ENCODE data around the gene CDK4. TPM values are rescaled to one million over a fixed set of nuclear protein-coding genes. Genes with fewer than 3 reads are reported as not detected.
A peak's percentile ranks its signal among the peaks of the same experiment; 100 is the strongest.
"Not testable (repeated sequence)": the region's sequence is repeated elsewhere in the genome, so short reads cannot be mapped to it uniquely, and the experiment has no call there.

CDK4 gene
- total RNA-seq, 2 donors from 2014 or later: 150 to 154 TPM

DNA sequence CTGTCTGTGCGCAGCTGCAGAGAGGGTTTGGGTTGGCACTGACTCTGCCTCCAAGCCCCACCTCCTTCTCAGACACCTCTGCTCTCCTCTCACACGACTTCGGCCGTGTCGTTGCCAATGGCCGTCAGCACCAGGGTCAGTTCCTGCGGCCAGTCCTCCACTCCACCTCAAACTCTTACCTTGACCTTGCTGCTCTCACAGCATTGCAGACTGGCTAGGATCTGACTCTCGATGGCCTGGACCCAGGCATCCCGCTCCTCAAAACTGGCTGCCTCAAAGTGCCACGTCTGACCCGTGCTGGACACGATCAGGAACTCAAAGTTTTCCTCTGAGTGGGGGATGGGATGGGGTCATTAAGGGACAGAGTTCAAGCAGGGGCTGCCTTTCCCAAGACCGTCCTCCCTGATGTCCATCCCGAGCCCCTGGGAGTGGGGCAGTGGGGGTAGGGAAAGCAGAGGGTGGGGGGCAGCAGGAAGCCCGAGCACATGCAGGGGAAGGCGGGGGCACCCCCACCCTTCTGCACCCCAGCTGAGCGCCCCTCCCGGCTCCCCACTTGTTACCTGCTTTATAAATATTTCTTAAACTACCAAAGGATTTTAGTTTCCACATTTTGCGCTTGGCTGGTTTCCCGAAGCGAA, 24.2 kb downstream of the CDK4 start:
- H3K4me3 Mint-ChIP-seq: no peak overlapping the region
- H3K9me3 Mint-ChIP-seq: no peaks in the 10 kb centered on the region
- H3K27me3 Mint-ChIP-seq (ENCODE audit: low read depth): no peaks in the 10 kb centered on the region
- H3K36me3 Mint-ChIP-seq (ENCODE audit: insufficient read depth in 2 of 2): peaks cover 12 to 19% of the 10 kb centered on the region in 2 donors
- no peak for ATAC-seq (replicated peaks in 1 of 2)
- DNase-seq: no peak
- H3K27ac Mint-ChIP-seq: no peak overlapping the region
- no peaks in the 10 kb centered on the region for H3K4me1 Mint-ChIP-seq (ENCODE audit: low read depth)

DNA sequence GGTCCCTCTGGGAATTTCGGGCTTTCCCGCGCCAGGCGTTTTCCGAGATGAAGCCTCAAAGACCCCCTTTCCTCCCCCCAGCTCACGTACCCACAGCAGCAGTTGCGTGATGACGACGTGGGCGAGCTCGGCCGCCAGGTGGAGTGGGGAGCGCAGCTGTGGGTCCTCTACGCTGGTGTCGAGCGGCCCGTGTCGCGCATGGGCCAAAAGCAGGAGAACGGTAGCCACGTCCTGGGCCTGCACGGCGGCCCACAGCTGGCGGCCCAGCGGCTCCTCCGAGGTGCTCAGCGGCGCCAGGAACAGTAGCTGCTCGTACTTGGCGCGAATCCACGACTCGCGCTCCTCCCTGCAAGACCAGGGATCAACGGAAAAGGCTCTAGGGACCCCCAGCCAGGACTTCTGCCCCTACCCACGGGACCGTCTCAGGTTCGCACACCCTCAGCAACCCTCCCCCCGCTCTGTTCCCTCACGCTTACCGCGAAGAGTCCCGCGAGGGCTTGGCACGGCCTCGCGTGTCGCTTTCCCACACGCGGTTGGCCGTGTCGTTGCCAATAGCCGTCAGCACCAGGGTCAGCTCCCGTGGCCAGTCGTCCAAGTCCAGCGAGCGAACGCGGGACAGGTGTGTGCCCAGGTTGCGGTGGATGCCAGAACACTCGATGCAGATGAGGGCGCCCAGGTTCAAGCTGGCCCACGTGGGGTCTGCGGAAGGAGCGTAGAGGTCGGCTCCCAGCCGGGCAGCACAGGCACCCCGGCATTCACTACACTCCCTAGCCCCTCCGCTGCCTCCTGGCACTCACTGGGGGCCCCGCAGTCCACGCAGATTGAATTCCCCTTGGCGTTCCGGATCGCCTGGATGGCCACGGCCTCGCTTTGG, 25.0 kb downstream of the CDK4 start:
- H3K27me3 Mint-ChIP-seq (ENCODE audit: low read depth): no peaks in the 10 kb centered on the region
- ATAC-seq (replicated peaks in 1 of 2): no peak

DNA sequence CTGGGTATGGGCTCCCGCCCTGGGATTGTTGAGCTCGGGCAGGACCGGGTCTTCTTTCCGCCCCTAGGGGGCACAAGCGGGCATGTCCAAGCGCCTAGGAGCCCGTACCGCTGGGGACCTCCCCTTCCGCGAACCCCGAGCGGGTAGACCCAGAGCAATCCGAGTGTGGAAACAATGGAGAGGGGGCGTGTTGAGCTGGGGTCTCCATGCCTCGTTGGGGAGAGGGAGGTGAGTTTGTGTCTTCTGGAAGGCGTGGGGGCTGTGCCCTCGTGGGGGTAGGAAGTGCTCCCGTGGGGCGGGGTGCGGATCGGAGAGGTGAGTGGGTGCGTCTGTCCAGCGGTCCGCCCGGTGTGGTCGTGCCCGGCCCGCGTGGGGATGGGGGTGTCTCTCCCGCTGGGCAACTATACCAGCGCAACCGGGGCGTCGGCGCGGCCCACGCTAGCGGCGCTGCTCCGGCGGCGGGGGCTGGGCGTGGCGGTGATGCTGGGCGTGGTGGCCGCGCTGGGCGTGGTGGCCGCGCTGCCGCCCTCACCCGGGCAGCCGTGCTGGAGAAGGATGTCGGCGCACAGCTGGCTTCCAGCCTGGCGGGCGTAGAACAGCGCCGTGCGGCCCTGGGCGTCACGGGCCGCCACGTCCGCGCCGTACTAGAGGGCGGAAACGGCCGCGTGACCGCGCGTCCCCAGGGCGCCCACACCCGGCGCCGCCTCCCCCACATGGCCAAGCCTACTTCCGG, 25.8 kb downstream of the CDK4 start:
- H3K27me3 Mint-ChIP-seq (ENCODE audit: low read depth): no peaks in the 10 kb centered on the region
- DNase-seq (peak in 1 of 2 donors; percentile 37), ATAC-seq (replicated peaks in 1 of 2) (peak in 1 of 2 donors; percentile 31)
- no peaks in the 10 kb centered on the region for H3K4me1 Mint-ChIP-seq (ENCODE audit: low read depth)
- H3K9me3 Mint-ChIP-seq: no peaks in the 10 kb centered on the region
- no peak overlapping the region for H3K27ac Mint-ChIP-seq
- H3K36me3 Mint-ChIP-seq (ENCODE audit: insufficient read depth in 2 of 2): peaks cover 10 to 15% of the 10 kb centered on the region in 2 donors
- H3K4me3 Mint-ChIP-seq: no peak overlapping the region

More for the DNA sequence above, 25.0 kb downstream of the CDK4 start:
- H3K4me3 Mint-ChIP-seq: no peak overlapping the region
- H3K27ac Mint-ChIP-seq: no peak overlapping the region
- no peak for DNase-seq
- no peaks in the 10 kb centered on the region for H3K4me1 Mint-ChIP-seq (ENCODE audit: low read depth)
- H3K36me3 Mint-ChIP-seq (ENCODE audit: insufficient read depth in 2 of 2): peaks cover 12 to 19% of the 10 kb centered on the region in 2 donors
- no peaks in the 10 kb centered on the region for H3K9me3 Mint-ChIP-seq

DNA sequence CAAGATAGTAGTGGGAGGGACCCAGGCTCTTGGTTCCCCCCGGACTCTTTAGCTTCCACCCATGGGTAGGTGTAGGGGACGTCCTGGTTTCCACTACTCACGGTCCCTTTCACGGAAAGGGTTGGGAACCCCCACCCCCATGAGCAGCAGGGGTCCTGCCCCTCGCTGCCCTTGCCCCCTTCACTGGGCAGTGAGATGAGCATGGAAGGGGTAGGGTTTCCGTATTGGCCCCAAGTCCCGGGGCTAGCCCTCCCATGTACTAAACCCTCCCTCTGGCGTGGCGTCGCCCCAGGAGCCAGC, 26.3 kb downstream of the CDK4 start:
- Mint-ChIP-seq H3K4me3 (no peak overlapping the region), H3K27ac (no peak overlapping the region), H3K36me3 (ENCODE audit: insufficient read depth in 2 of 2) (peaks cover 10 to 15% of the 10 kb centered on the region in 2 donors), H3K4me1 (ENCODE audit: low read depth) (no peaks in the 10 kb centered on the region), H3K27me3 (ENCODE audit: low read depth) (no peaks in the 10 kb centered on the region), H3K9me3 (no peaks in the 10 kb centered on the region)
- DNase-seq (no peak), ATAC-seq (replicated peaks in 1 of 2) (no peak)

DNA sequence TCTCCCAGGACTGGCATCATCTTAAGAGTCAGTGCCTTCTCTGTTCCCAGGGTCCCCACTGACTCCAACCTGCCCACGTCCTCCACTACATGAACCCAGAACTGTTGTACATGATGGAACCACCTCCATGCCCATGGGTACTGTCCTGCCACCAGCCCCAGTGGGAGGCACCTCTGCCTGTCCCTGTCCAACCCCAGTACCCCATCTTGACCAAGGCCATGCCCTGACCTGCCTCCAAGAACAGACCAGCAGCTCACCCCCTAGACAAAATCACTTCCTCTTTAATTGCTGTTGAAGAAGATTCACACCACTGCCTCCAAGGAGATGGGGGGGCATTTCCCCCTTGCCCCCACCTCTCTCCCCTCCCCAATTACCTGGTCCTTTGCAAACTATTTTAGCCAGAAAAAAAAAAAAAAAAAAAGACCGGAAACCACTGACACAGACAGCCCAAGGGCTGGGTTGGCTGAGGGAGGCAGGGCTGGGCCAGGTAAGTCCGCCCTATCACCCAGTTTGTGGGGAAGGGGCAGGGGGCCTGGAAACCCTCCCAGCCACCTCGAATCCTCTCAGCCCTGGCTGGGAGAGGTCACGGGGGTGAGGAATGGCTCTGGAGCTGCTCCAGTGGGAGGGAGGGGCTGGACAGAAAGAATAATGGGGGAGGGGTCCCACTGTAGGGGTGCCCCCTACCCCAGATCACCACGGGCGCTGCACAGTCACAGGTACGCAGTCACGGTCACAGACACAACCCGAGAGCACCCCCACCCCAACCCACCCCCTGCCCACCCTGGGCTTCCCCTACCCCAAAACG, 27.0 kb downstream of the CDK4 start:
- Mint-ChIP-seq H3K27ac (peak overlapping the region; percentile 17), H3K27me3 (ENCODE audit: low read depth) (no peaks in the 10 kb centered on the region), H3K4me3 (no peak overlapping the region), H3K9me3 (no peaks in the 10 kb centered on the region), H3K4me1 (ENCODE audit: low read depth) (no peaks in the 10 kb centered on the region), H3K36me3 (ENCODE audit: insufficient read depth in 2 of 2) (peaks cover 10 to 15% of the 10 kb centered on the region in 2 donors)
- no peak for ATAC-seq (replicated peaks in 1 of 2)
- DNase-seq: no peak

DNA sequence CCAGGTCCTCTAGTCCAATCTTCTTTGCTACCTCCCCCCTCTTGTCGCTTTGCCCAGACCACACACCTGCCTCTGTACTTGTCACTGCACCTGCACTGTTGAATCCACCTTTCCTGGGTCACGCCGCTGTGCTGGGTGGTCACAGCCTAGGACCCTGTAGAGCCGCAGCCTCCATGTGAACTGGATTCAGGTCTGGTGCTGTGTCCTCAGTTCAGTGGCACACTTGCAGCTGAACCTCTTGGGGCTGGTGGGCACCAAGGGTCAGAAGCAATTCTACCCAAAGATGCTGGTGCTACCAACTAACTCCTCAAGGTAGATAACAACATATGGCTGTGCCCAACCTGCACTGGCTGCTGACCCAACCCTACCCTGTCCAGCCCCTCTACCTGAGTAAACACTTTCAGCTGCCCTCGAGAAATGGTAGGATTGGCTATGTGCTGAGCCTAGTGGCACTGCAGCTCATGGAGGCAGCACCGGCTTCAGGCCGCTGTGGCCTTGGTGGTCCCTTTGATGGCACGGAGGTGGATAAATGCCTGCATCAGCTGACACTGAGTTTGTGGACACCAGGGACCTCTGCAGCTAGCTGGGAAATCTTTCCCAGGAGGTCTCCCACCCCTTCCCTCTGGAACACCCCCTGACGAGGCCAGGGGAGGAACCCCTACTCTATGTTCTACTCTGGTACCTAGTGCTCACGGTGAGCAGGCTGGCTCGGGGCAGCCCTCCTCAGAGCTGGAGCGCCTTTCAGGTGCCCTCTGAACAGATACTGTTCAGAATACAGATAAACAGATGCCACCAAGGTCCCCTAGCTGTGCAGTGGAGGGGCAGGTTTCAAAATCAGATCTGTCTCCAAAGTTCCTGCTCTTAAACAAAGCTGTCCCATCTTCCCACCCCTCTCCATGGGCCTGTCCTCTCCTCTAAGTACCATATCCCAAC, 27.8 kb downstream of the CDK4 start:
- Mint-ChIP-seq H3K27ac (peak overlapping the region; percentile 17), H3K9me3 (no peaks in the 10 kb centered on the region), H3K4me3 (no peak overlapping the region), H3K4me1 (ENCODE audit: low read depth) (no peaks in the 10 kb centered on the region), H3K36me3 (ENCODE audit: insufficient read depth in 2 of 2) (peaks cover 10 to 20% of the 10 kb centered on the region in 2 donors), H3K27me3 (ENCODE audit: low read depth) (no peaks in the 10 kb centered on the region)
- DNase-seq (no peak), ATAC-seq (replicated peaks in 1 of 2) (no peak)

DNA sequence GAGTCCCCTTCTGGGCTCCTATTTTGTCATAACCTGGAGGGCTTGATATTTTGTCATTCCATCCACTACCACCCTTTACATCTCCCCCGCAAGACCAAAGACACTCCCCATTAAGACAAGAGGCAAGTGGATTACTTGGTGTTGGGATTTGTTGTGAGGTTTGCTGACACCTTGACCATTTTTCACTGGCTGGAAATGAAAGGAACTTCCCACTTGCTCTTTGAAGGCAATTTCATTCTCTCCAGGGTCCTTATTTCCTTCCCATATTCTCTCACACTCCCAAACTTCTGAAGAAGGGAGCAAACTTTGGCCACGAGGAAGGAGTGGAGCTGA, 28.5 kb downstream of the CDK4 start:
- Mint-ChIP-seq H3K36me3 (ENCODE audit: insufficient read depth in 2 of 2) (peaks cover 8 to 21% of the 10 kb centered on the region in 2 donors), H3K9me3 (no peaks in the 10 kb centered on the region), H3K27me3 (ENCODE audit: low read depth) (no peaks in the 10 kb centered on the region), H3K4me3 (no peak overlapping the region), H3K4me1 (ENCODE audit: low read depth) (no peaks in the 10 kb centered on the region), H3K27ac (no peak overlapping the region)
- ATAC-seq (replicated peaks in 1 of 2) (no peak), DNase-seq (no peak)

DNA sequence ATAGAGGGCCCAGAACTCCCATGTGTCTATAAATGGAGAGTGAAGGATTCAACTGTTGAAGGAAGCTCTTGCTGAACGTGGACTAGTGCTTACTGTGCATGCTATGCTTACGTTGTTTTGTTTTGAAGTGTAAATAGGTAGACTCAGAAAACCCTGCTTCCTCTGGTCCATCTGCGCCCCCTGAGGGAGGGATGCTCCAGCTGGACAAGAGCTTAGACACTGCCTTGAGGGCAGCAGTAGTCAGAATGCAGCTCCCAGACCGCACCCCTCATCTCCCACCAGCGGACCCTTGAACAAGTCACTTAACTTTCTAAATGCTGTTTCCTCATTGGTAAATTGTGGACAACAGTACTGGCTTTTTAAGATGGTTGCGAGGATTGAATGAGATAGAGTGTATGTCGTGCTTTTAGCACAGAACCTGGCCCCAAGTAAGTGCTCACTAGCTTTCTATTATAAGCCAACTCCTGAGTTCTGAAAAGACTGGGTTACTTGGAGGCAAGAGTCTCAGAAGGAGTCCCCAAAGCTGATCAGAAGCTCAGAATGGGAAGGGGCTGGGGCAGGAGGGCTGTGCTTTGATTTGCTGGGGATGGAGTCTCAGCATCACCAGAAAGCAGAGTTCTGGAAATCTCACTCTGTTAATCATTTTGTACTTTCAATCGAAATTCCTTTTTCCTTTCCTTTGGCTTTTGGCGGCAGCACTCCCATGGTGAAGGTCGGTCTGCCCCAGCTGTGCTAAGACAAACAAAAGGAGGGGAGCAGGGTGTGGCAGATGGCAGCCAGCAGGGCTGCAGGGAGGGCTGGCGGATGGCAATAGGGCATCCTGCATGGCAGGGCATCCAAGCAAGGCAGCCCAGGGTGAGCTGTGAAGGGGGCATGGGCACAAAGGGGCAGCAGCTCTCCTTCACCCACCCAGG, 29.1 kb downstream of the CDK4 start:
- ATAC-seq (replicated peaks in 1 of 2) (no peak), DNase-seq (no peak)
- no peaks in the 10 kb centered on the region for H3K9me3 Mint-ChIP-seq
- no peak overlapping the region for H3K4me3 Mint-ChIP-seq
- no peak overlapping the region for H3K27ac Mint-ChIP-seq
- peaks cover 9 to 22% of the 10 kb centered on the region in 2 donors for H3K36me3 Mint-ChIP-seq (ENCODE audit: insufficient read depth in 2 of 2)
- H3K4me1 Mint-ChIP-seq (ENCODE audit: low read depth): no peaks in the 10 kb centered on the region
- no peaks in the 10 kb centered on the region for H3K27me3 Mint-ChIP-seq (ENCODE audit: low read depth)

DNA sequence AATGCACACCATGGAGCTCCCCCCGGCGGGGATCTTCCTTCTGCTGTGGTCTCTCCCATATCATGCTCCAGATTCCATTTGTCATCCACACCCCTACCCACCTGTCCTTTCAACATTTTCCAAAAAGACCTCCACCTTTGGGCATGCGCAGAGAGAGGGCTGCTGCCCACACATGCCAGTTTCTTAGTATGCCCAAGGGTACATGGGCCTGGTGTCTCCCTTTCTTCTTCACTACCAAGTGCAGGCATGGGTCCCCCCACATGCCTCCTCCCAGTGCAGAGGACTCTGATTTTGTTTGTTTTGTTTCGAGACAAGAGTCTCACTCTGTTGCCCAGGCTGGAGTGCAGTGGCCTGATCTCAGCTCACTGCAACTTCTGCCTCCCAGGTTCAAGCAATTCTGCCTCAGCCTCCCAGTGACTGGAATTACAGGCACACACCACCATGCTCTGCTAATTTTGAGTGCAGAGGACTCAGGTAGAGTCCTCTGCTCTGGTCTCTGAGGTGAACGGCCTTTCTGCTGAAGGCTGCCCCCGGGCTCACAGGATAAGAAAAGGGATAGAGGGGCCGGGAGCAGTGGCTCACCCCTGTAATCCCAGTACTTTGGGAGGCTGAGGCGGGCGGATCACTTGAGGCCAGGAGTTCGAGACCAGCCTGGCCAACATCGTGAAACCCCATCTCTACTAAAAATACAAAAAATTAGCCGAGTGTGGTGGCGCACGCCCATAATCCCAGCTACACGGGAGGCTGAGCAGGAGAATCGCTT, 30.1 kb downstream of the CDK4 start:
- DNase-seq; ATAC-seq (replicated peaks in 1 of 2); H3K27me3 Mint-ChIP-seq (ENCODE audit: low read depth); H3K4me3 Mint-ChIP-seq; H3K4me1 Mint-ChIP-seq (ENCODE audit: low read depth); H3K9me3 Mint-ChIP-seq: not testable (repeated sequence)
- Mint-ChIP-seq H3K27ac (peak overlapping the region; percentile 3), H3K36me3 (ENCODE audit: insufficient read depth in 2 of 2) (peaks cover 7 to 21% of the 10 kb centered on the region in 2 donors)

DNA sequence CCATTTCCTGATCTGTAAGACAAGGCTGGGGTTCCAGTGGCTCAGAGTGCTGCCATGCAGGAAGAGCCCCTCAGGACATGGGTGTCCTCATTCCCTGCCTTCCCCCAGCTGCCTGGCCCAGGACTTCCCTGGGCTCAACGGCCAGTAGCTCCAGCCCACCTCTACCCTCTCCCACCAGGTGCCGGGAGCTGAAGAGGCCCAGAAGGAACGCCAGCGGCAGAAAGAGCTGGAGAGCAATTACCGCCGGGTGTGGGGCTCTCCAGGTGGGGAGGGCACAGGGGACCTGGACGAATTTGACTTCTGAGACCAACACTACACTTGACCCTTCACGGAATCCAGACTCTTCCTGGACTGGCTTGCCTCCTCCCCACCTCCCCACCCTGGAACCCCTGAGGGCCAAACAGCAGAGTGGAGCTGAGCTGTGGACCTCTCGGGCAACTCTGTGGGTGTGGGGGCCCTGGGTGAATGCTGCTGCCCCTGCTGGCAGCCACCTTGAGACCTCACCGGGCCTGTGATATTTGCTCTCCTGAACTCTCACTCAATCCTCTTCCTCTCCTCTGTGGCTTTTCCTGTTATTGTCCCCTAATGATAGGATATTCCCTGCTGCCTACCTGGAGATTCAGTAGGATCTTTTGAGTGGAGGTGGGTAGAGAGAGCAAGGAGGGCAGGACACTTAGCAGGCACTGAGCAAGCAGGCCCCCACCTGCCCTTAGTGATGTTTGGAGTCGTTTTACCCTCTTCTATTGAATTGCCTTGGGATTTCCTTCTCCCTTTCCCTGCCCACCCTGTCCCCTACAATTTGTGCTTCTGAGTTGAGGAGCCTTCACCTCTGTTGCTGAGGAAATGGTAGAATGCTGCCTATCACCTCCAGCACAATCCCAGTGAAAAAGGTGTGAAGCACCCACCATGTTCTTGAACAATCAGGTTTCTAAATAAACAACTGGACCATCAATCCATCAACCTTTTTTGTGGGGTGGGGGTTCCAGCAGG, 31.2 kb downstream of the CDK4 start:
- DNase-seq (no peak), ATAC-seq (replicated peaks in 1 of 2) (no peak)
- Mint-ChIP-seq H3K4me3 (no peak overlapping the region), H3K27me3 (ENCODE audit: low read depth) (no peaks in the 10 kb centered on the region), H3K4me1 (ENCODE audit: low read depth) (no peaks in the 10 kb centered on the region), H3K9me3 (no peaks in the 10 kb centered on the region), H3K36me3 (ENCODE audit: insufficient read depth in 2 of 2) (peaks cover 4 to 17% of the 10 kb centered on the region in 2 donors), H3K27ac (no peak overlapping the region)
